LHCN-M2 (cell line): ENCODE data around the gene PLEKHN1. TPM values are rescaled to one million over a fixed set of nuclear protein-coding genes. Genes with fewer than 3 reads are reported as not detected.
"Not testable (repeated sequence)": the region's sequence is repeated elsewhere in the genome, so short reads cannot be mapped to it uniquely, and the experiment has no call there.

Source experiments
- DNase-seq: peaks from one replicate; pipeline ENCODE4 v3.0.0-alpha.2; 2012; ENCODE audit warnings: low read depth
- total RNA-seq: library from RNA; depleted of rRNA; stranded (reverse); fragments of >200 nt; gene quantifications from 2 replicates; pipeline ENCODE4 v1.2.3, GENCODE V29; 2014

The PLEKHN1 gene
- total RNA-seq, 1 experiment from 2014 or later, result 0.40 TPM

- DNase-seq, result no peak
These were observed 26.1 kb downstream of the PLEKHN1 start for GRCh38 chr1:992362-992761.

- no peak for DNase-seq
These were observed 27.2 kb downstream of the PLEKHN1 start for GRCh38 chr1:993379-993995.

GRCh38 chr1:994546-994945 lies 28.3 kb downstream of the PLEKHN1 start:
- DNase-seq, result not testable (repeated sequence)

GRCh38 chr1:995665-996633 lies 29.7 kb downstream of the PLEKHN1 start:
- no peak for DNase-seq

DNA sequence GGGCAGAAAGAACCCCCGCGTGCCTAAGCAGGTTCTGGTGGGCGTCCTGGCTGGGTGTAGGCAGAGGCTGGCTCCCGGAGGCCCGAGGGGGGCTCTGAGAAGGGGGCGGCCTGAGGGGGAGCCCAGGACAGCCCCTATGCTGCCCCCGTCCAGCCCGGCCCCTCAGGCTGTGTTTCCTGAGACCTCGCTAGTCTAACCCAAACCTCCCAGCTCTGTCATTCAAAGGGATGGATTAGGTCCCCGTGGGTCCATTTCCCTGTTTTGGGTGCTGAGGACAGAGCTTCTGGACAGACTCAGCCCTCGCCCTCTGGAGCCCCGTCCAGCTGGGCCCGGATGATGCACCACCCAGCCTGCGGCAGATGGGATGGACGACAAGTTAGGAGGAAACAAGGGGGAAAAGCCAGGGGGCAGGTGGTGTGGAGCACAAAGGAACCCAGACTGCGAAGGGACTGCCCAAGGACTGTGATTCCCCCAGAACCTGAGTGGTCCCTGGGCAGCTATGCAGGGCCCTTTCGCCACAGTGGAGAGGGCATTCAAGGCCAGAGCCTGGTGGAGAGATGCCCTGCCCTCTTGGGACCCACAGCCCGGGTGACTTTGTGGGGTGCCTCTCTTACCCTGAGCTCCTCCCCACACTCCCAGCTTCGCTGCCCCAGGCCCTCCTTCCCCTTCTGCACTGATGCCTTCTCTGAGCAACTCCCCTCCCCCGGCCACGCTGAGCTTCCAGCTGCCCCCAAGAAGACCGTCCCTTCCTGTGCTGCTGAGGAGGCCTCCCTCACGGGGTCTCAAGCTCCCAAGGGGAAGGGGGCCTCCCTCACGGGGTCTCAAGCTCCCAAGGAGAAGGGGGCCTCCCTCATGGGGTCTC lies 30.8 kb downstream of the PLEKHN1 start:
- no peak for DNase-seq

DNA sequence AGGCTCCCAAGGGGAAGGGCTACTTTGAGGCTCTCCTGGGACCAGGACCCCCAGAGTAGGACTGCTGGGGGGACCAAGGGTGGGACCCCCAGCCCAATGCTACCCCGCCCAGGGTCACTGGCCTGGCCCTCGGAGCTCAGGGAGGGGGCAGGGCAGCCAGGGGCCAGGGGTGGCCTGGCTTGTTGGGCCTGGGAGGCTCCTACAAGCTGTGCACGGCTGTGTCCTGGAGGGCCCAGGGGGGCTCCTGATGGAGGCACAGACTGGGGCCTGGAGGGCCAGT lies 31.4 kb downstream of the PLEKHN1 start:
- no peak for DNase-seq

DNA sequence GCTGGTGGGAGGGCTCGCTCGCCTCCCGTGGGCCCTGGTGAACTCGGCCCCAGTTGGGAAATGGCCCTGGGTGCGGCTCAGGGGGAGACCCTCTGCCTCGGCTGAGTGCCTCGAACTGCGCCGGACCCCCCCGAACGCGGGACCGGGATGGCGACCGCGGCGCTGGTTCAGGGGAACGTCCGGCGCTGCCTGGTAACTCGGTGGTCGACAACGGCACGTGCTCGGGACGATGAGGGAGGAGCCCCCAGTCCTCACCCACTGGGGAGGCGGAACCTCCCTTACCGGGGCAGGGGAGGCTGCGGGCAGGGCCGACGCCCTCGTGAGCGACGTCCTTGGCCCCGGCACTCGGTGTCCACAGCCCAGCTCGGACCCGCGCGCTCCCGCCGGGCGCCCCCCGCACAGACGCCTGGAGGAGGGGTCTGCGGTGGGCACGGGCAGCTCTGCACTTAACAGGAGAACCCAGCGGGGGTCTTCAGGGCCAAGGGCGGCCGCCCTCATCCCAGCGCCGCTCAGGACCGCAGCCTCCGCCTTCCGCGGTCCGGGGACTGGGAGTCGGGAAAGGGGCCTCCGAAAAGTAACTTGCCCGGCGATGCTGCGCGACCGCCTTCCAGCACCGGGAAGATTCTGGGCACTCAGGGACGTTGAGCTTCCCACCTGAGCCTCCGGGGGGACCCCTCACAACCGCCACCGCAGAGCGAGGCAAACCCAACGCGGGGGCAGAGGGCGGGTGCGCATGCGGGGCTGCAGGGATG lies 31.9 kb downstream of the PLEKHN1 start:
- DNase-seq, result no peak

GRCh38 chr1:998745-998994 lies 32.4 kb downstream of the PLEKHN1 start:
- no peak for DNase-seq

GRCh38 chr1:998995-999724 lies 32.9 kb downstream of the PLEKHN1 start:
- no peak for DNase-seq

DNA sequence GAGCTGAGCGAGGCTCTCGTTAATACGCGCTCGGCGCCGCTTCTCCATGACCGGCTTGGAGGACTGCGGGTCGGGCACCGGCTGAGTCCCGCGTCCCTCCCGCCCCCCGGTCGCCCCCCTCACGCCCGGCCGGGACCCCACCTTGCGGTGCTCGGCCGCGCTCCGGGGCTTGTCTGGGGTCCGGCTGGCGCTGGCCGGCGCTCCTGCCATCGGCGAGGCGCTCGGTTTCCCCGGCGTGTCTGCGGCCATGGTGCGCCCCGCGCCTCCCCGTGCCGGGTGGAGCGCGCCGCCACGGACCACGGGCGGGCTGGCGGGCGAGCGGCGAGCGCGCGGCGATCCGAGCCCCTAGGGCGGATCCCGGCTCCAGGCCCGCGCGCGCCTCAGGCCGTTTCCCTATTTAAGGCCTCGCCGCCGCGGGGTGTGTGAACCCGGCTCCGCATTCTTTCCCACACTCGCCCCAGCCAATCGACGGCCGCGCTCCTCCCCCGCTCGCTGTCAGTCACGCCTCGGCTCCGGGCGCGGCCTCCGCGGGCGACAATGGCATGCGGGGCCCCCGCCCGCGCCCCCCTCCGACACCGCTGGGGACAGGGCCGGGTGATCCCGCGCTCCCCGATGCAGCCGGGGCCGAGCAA lies 33.6 kb downstream of the PLEKHN1 start, which contains the start of gene HES4:
HES4 (minus strand) TSS at position 373 of the 632 bp plus-strand sequence; CDS start at position 249, 124 bp downstream.
- peak; percentile 73 for DNase-seq

- peak; percentile 51 for DNase-seq
These were observed 34.2 kb downstream of the PLEKHN1 start for GRCh38 chr1:1000357-1001056.

GRCh38 chr1:1001057-1001783 lies 34.9 kb downstream of the PLEKHN1 start:
- no peak for DNase-seq

DNA sequence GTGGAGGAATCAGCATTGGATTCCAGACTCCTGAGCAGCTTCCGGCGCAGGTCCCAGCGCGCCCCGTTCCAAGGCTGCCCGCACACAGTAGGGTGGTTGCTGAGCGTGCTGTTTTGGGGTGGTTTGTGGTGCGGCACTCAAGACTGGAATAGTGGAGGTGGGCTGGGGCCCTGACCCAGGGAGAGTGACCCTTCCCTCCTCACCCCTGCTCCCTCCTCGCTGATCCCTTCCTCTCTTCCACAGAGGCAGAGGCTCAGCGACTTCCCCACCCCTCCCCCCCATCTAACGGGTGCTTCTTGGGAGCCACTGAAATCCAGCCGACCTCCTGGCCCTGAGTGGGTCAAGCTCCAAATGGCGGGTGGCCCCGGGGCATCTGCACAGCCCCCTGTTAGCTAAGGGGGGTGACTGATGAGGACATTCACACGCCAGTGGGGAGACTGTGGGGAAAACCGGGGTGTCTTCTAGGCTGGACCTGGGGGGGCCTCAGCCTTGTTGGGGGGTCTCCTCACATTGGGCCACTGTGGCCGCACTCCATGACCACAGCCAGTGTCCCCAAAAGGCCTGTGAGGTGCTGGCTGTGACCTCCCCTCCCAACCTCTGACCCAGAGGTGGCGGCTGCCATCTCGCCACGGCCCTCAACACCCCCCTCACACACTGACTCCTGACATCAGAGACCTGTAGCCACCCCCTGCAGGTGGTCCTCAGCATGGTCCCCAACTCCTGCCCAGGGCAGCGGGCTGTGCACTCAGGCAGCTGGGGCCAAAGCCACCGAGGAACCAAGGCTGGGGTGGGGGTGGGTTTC lies 37.5 kb downstream of the PLEKHN1 start:
- no peak for DNase-seq

GRCh38 chr1:1004420-1004779 lies 38.1 kb downstream of the PLEKHN1 start:
- no peak for DNase-seq

GRCh38 chr1:1004780-1005697 lies 38.8 kb downstream of the PLEKHN1 start:
- DNase-seq, result peak; percentile 66

DNA sequence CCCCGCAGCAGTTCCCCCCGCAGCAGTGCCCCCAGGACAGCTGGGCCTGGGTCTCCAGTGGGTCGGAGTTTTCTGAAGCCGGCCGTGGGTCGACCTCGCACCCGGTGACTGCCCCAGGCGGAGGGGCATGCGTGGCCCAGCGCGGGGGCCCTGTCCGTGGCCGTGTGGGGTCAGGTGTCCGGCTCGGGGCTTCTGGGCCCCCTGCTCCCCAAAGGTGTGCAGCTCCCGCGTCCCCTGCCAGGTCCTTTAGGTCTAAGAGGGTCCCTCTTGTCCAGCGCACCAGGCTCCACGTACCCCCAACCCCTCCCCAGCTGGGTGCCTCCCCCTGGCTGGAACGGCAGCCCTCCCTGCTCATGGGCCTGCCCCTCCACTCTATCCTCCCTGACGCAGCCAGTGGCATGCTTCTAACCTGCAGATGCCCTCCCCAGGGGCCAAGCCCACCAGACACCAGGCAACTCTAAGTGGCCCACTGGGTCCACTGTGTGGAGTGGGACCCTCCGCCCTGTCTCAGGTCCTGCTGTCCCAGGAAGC lies 39.6 kb downstream of the PLEKHN1 start:
- DNase-seq, result no peak
